Measurements from ENCODE around the gene SPATS2L.

SPATS2L gene

GRCh38 chr2:200350850-200351285, 44.4 kb downstream of the SPATS2L start:
- DNase-seq (ENCODE audit: low read depth), result no peak

GRCh38 chr2:200351815-200352214, 45.3 kb downstream of the SPATS2L start:
- no peak overlapping the region for H3K4me3 ChIP-seq (ENCODE audit: low read depth, low read length)
- TF ChIP-seq CTCF (IDR thresholded peaks at IDR 0.05; ENCODE audit: low read depth, low read length) (no peak), MYC (IDR thresholded peaks at IDR 0.05; ENCODE audit: low read depth, low read length) (no peak), MAX (IDR thresholded peaks at IDR 0.05; ENCODE audit: low read depth, low read length) (no peak), POLR2A (IDR thresholded peaks at IDR 0.05; ENCODE audit: extremely low read depth, insufficient read length) (no peak)

More at GRCh38 chr2:200350850-200351285, 44.4 kb downstream of the SPATS2L start:
- TF ChIP-seq MYC (IDR thresholded peaks at IDR 0.05; ENCODE audit: low read depth, low read length) (no peak), POLR2A (IDR thresholded peaks at IDR 0.05; ENCODE audit: extremely low read depth, insufficient read length) (no peak), CTCF (IDR thresholded peaks at IDR 0.05; ENCODE audit: low read depth, low read length) (no peak), MAX (IDR thresholded peaks at IDR 0.05; ENCODE audit: low read depth, low read length) (no peak)
- H3K4me3 ChIP-seq (ENCODE audit: low read depth, low read length), result no peak overlapping the region

GRCh38 chr2:200352636-200353035, 46.1 kb downstream of the SPATS2L start:
- no peak for DNase-seq (ENCODE audit: low read depth)
- TF ChIP-seq CTCF (IDR thresholded peaks at IDR 0.05; ENCODE audit: low read depth, low read length) (no peak), MYC (IDR thresholded peaks at IDR 0.05; ENCODE audit: low read depth, low read length) (no peak), MAX (IDR thresholded peaks at IDR 0.05; ENCODE audit: low read depth, low read length) (no peak), POLR2A (IDR thresholded peaks at IDR 0.05; ENCODE audit: extremely low read depth, insufficient read length) (no peak)
- no peak overlapping the region for H3K4me3 ChIP-seq (ENCODE audit: low read depth, low read length)

More at GRCh38 chr2:200351815-200352214, 45.3 kb downstream of the SPATS2L start:
- no peak for DNase-seq (ENCODE audit: low read depth)

GRCh38 chr2:200353120-200353519, 46.6 kb downstream of the SPATS2L start:
- DNase-seq (ENCODE audit: low read depth), result no peak
- H3K4me3 ChIP-seq (ENCODE audit: low read depth, low read length), result no peak overlapping the region
- TF ChIP-seq MAX (IDR thresholded peaks at IDR 0.05; ENCODE audit: low read depth, low read length), result no peak
- TF ChIP-seq CTCF (IDR thresholded peaks at IDR 0.05; ENCODE audit: low read depth, low read length), result no peak
- TF ChIP-seq POLR2A (IDR thresholded peaks at IDR 0.05; ENCODE audit: extremely low read depth, insufficient read length), result no peak
- no peak for TF ChIP-seq MYC (IDR thresholded peaks at IDR 0.05; ENCODE audit: low read depth, low read length)

GRCh38 chr2:200353874-200354273, 47.4 kb downstream of the SPATS2L start:
- TF ChIP-seq CTCF (IDR thresholded peaks at IDR 0.05; ENCODE audit: low read depth, low read length) (no peak), POLR2A (IDR thresholded peaks at IDR 0.05; ENCODE audit: extremely low read depth, insufficient read length) (no peak), MYC (IDR thresholded peaks at IDR 0.05; ENCODE audit: low read depth, low read length) (no peak)
- no peak overlapping the region for H3K4me3 ChIP-seq (ENCODE audit: low read depth, low read length)
- no peak for DNase-seq (ENCODE audit: low read depth)
